ENCODE data around the gene CREB3L2.
"Not testable (repeated sequence)": the region's sequence is repeated elsewhere in the genome, so short reads cannot be mapped to it uniquely, and the experiment has no call there.

CREB3L2 gene

DNA sequence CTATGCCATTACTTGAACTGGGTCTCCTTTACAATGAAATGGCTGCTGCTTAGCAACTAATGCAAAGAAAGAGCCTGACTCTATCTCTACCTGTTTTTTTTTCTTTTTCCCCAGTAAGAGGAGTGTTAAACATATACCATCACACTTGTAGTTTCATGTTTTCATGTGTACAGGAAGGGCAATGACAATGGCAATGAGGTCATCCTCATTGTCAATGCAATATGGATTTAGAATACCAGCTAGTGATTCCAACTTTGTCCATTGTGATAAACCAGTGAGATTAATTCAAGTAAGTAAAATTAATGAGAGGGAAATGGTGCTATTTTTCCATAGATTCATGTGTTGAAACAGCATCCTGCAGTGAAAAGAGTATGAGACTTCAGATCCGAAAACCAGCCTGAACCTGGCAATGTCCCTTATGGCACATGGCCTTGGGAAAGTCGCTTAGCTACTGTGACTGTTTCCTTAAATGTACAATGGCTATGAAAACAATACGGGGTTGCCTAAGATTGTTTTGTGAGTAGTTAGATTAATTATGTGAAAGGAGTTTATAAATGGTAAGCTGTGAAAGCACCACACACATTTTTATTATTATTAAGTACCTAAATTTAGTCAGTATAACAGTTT is 166.3 kb downstream of the CREB3L2 start:
- DNase-seq (ENCODE audit: low spot score): no peak

- no peak for DNase-seq (ENCODE audit: low spot score)
Measured at GRCh38 chr7:137834552-137834951, 167.3 kb downstream of the CREB3L2 start.

DNA sequence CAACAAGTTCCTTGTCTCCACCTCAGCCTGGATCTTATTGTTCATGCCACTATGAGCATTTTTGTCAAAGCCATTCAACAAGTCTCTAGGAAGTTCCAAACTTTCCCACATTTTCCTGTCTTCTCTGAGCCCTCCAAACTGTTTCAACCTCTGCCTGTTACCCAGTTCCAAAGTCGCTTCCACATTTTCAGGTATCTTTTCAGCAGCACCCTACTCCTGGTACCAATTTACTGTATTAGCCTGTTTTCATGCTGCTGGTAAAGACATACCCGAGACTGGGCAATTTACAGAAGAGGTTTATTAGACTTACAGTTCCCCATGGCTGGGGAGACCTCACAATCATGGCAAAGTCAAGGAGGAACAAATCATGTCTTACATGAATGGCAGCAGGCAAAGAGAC is 168.9 kb downstream of the CREB3L2 start:
- not testable (repeated sequence) for DNase-seq (ENCODE audit: low spot score)

DNA sequence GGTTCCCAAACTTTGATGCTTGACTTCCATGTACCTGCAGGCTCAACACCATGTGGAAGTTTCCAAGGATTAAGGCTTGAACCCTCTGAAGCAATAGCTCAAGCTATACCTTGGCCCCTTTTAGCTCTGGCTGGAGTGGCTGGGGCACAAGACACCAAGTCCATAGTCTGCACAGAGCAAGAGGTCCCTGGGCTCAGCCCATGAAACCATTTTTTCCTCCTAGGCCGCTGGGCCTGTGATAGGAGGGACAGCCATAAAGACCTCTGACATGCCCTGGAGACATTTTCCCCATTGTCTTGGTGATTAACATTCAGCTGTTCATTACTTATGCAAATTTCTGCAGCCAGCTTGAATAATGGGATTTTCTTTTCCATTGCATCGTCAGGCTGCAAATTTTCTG is 169.5 kb downstream of the CREB3L2 start:
- DNase-seq (ENCODE audit: low spot score): no peak

DNA sequence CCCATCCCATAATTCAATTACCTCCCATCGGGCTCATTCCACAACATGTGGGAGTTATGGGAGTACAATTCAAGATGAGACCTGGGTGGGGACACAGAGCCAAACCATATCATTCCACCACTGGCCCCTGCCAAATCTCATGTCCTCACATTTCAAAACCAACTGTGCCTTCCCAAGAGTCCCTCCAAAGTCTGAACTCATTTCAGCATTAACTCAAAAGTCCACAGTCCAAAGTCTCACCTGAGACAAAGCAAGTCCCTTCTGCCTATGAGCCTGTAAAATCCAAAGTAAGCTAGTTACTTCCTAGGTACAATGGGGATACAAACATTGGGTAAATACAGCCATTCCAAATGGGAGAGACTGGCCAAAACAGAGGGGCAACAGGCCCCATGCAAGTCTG is 170.3 kb downstream of the CREB3L2 start:
- not testable (repeated sequence) for DNase-seq (ENCODE audit: low spot score)

GRCh38 chr7:137829337-137829992 is 172.4 kb downstream of the CREB3L2 start:
- DNase-seq (ENCODE audit: low spot score): no peak

- no peak for DNase-seq (ENCODE audit: low spot score)
Measured at GRCh38 chr7:137828456-137828855, 173.4 kb downstream of the CREB3L2 start.

DNA sequence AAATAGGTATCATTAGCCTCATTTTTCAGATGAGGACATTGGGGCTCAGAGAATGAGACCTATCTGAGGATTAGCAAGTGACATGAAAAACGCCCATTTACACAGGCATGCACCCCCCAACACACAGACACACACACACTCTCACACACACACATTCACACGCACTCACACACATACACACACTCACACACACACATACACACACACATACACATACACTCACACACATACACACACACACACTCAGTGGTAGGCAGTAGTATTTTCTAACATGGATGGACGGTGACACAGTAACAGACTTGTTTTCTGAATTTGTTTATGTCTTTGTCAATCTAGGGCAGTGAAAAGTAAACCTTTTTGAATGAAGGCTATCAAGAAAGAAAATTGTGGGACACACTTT is 176.4 kb downstream of the CREB3L2 start:
- DNase-seq (ENCODE audit: low spot score): no peak
